ENCODE measurements around the gene ORAI2. TPM values are rescaled to one million over a fixed set of nuclear protein-coding genes. Genes with fewer than 3 reads are reported as not detected.

Gene ORAI2
- 36.3 and 52.0 TPM in 2 replicates for polyA plus RNA-seq
- 46.3 and 49.3 TPM in 2 replicates for polyA minus RNA-seq

GRCh38 chr7:102433219-102434038, at the start of gene ORAI2:
Gene ORAI2 (plus strand): TSS chr7:102433575. CDS start chr7:102438957, 5,382 bp downstream.
- TF ChIP-seq MXI1 (conservative IDR thresholded peaks at IDR 0.05; ENCODE audit: poor library complexity, severe bottlenecking) (peak; percentile 67), REST (IDR thresholded peaks at IDR 0.05; ENCODE audit: borderline replicate concordance) (no peak), EZH2 (IDR thresholded peaks at IDR 0.05; ENCODE audit: borderline replicate concordance, insufficient read depth, low read length, poor library complexity, severe bottlenecking) (no peak)
- Histone ChIP-seq H3K4me3 (ENCODE audit: low read length) (peak within 1 kb of the TSS; percentile 92), H3F3A (ENCODE audit: insufficient read depth, low read length, poor library complexity, severe bottlenecking) (no peaks in the 10 kb centered on the region), H3K9ac (ENCODE audit: low read length) (peak within 1 kb of the TSS; percentile 89), H3K4me2 (ENCODE audit: low read length) (peak within 1 kb of the TSS; percentile 73), H3K36me3 (ENCODE audit: insufficient read depth, low read length) (no peaks in the 10 kb centered on the region), H3K79me2 (replicated peaks; ENCODE audit: insufficient read depth, low read length) (peaks cover 13% of the 10 kb centered on the region), H4K20me1 (ENCODE audit: insufficient read depth) (no peaks in the 10 kb centered on the region), H3K9me2 (ENCODE audit: insufficient read depth, low read length) (no peaks in the 10 kb centered on the region), H2AFZ (ENCODE audit: low read depth, low read length) (peak within 1 kb of the TSS; percentile 33), H3K9me3 (ENCODE audit: low read length) (no peaks in the 10 kb centered on the region), H3K27ac (ENCODE audit: low read length) (peak within 1 kb of the TSS; percentile 71), H3K27me3 (ENCODE audit: insufficient read depth, low read depth, low read length) (no peaks in the 10 kb centered on the region)

- no peak for TF ChIP-seq CTCF (IDR thresholded peaks at IDR 0.05; ENCODE audit: poor library complexity, severe bottlenecking)
- no peak for TF ChIP-seq POLR2AphosphoS5 (IDR thresholded peaks at IDR 0.05)
- TF ChIP-seq SMC3 (conservative IDR thresholded peaks at IDR 0.05; ENCODE audit: poor library complexity), result no peak
- TF ChIP-seq EZH2 (IDR thresholded peaks at IDR 0.05; ENCODE audit: borderline replicate concordance, insufficient read depth, low read length, poor library complexity, severe bottlenecking), result no peak
- TF ChIP-seq REST (IDR thresholded peaks at IDR 0.05; ENCODE audit: borderline replicate concordance), result no peak
- TF ChIP-seq RAD21 (conservative IDR thresholded peaks at IDR 0.05), result no peak
- no peak for TF ChIP-seq EP300 (conservative IDR thresholded peaks at IDR 0.05; ENCODE audit: poor library complexity, severe bottlenecking)
- TF ChIP-seq TAF1 (IDR thresholded peaks at IDR 0.05; ENCODE audit: low read depth), result no peak
- no peak for TF ChIP-seq MXI1 (conservative IDR thresholded peaks at IDR 0.05; ENCODE audit: poor library complexity, severe bottlenecking)
- no peaks in the 10 kb centered on the region for H3K9me2 ChIP-seq (ENCODE audit: insufficient read depth, low read length)
- H3K27me3 ChIP-seq (ENCODE audit: insufficient read depth, low read depth, low read length), result no peaks in the 10 kb centered on the region
- H2AFZ ChIP-seq (ENCODE audit: low read depth, low read length), result no peak overlapping the region
- no peaks in the 10 kb centered on the region for H3K36me3 ChIP-seq (ENCODE audit: insufficient read depth, low read length)
- H3K4me3 ChIP-seq (ENCODE audit: low read length), result no peak overlapping the region
- no peak overlapping the region for H3K9ac ChIP-seq (ENCODE audit: low read length)
- H4K20me1 ChIP-seq (ENCODE audit: insufficient read depth), result no peaks in the 10 kb centered on the region
- no peaks in the 10 kb centered on the region for H3K9me3 ChIP-seq (ENCODE audit: low read length)
- H3F3A ChIP-seq (ENCODE audit: insufficient read depth, low read length, poor library complexity, severe bottlenecking), result no peaks in the 10 kb centered on the region
- H3K4me2 ChIP-seq (ENCODE audit: low read length), result no peak overlapping the region
- H3K79me2 ChIP-seq (replicated peaks; ENCODE audit: insufficient read depth, low read length), result no peaks in the 10 kb centered on the region
- no peak overlapping the region for H3K27ac ChIP-seq (ENCODE audit: low read length)
Measured at GRCh38 chr7:102387064-102387463, 46.3 kb upstream of the ORAI2 start.
